SK-N-SH (cell line): ENCODE data around the gene TUBB6.

Experiments
- JUND ChIP-seq: IDR thresholded peaks from 2 replicates; pipeline ENCODE4 v1.4.0; 2012
- MEF2A ChIP-seq: IDR thresholded peaks from 2 replicates; pipeline ENCODE4 v1.4.0; 2012; ENCODE audit warnings: low read depth, borderline replicate concordance
- MXI1 ChIP-seq: IDR thresholded peaks from 2 replicates; pipeline ENCODE4 v1.6.1; 2012; ENCODE audit warnings: mild to moderate bottlenecking, low read depth, low read length, improper control_type of control experiment
- POLR2AphosphoS5 ChIP-seq: IDR thresholded peaks from 2 replicates; pipeline ENCODE4 v1.6.1; 2012; ENCODE audit warnings: low read depth, low read length
- TAF1 ChIP-seq: IDR thresholded peaks from 2 replicates; pipeline ENCODE4 v1.6.1; 2012; ENCODE audit warnings: low read depth, mild to moderate bottlenecking, low read length, moderate library complexity, borderline replicate concordance
- TCF12 ChIP-seq: IDR thresholded peaks from 2 replicates; pipeline ENCODE4 v1.4.0; 2012
- YY1 ChIP-seq: IDR thresholded peaks from 2 replicates; pipeline ENCODE4 v1.4.0; 2012; ENCODE audit warnings: low read depth, mild to moderate bottlenecking
- TF ChIP-seq, protein P1 (sequence below): fragments of 200-600 bp; sonication (generic); IDR thresholded peaks from 2 replicates; pipeline ENCODE4 v1.6.1; 2017; ENCODE audit warnings: antibody characterized with exemption, mild to moderate bottlenecking, moderate library complexity
- TF ChIP-seq, protein P2 (sequence below): IDR thresholded peaks from 2 replicates; pipeline ENCODE4 v1.4.0; 2012; ENCODE audit warnings: low read depth, borderline replicate concordance

DNA sequence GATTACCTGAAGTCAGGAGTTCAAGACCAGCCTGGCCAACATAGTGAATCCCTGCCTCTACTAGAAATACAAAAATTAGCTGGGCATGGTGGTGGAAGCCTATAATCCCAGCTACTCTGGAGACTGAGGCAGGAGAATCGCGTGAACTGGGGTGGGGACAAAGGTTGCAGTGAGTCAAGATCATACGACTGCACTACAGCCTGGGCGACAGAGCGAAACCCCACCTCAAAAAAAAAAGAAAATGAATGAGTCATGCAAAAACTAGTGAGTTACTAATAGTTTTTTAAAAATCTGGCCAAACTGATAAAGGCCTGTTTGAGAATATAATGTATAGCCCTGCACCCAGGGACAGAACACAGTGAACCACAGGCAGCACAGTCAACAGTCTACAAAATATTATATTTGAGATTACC lies 51.5 kb downstream of the TUBB6 start:
- TF ChIP-seq, protein P1, sequence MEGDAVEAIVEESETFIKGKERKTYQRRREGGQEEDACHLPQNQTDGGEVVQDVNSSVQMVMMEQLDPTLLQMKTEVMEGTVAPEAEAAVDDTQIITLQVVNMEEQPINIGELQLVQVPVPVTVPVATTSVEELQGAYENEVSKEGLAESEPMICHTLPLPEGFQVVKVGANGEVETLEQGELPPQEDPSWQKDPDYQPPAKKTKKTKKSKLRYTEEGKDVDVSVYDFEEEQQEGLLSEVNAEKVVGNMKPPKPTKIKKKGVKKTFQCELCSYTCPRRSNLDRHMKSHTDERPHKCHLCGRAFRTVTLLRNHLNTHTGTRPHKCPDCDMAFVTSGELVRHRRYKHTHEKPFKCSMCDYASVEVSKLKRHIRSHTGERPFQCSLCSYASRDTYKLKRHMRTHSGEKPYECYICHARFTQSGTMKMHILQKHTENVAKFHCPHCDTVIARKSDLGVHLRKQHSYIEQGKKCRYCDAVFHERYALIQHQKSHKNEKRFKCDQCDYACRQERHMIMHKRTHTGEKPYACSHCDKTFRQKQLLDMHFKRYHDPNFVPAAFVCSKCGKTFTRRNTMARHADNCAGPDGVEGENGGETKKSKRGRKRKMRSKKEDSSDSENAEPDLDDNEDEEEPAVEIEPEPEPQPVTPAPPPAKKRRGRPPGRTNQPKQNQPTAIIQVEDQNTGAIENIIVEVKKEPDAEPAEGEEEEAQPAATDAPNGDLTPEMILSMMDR, result no peak
- TF ChIP-seq MEF2A (no peak), TAF1 (no peak), MXI1 (no peak), YY1 (no peak), POLR2AphosphoS5 (no peak), JUND (no peak), TCF12 (no peak)
- TF ChIP-seq, protein P2, sequence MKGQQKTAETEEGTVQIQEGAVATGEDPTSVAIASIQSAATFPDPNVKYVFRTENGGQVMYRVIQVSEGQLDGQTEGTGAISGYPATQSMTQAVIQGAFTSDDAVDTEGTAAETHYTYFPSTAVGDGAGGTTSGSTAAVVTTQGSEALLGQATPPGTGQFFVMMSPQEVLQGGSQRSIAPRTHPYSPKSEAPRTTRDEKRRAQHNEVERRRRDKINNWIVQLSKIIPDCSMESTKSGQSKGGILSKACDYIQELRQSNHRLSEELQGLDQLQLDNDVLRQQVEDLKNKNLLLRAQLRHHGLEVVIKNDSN, result no peak
